Measurements from ENCODE around the gene GRK3.
A peak's percentile ranks its signal among the peaks of the same experiment; 100 is the strongest.
"Not testable (repeated sequence)": the region's sequence is repeated elsewhere in the genome, so short reads cannot be mapped to it uniquely, and the experiment has no call there.

Gene GRK3

DNA sequence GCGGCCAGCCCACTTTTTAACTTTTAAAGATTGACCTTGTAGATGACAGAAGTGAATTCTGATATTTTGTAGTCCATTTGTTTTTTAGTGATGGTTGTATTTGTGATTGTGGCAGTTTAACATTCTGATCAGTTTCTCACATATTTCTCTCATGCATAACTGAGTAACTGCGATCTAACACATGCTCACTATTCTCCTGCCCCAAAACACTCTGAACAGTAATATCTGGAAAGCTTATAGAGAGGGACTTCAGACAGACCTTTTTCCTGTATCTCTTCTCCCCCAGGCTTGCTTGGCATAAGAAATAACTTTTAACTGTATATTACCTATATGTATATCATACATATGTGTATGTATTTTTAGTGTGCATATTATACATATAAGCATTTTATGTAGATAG lies 140.2 kb downstream of the GRK3 start:
- no peak for DNase-seq

DNA sequence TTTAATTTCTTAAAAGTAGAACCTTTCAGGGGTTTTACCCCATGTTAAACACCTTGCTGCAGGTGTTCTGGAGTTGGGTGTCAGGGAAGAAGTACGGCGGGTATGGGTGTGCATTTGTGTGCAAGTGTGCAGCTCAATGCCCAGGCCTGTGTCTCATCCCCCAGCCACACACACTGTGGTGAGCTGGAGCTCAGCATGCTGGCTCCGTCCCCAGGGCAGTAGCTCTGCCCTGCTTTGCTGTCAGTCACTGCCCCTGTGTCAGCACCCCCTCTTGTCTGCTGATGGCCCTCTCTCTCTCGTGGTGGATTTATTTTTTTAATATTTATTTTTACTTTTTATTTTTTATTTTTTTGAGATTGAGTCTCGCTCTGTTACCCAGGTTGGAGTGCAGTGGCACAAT lies 141.7 kb downstream of the GRK3 start:
- no peak for DNase-seq

DNA sequence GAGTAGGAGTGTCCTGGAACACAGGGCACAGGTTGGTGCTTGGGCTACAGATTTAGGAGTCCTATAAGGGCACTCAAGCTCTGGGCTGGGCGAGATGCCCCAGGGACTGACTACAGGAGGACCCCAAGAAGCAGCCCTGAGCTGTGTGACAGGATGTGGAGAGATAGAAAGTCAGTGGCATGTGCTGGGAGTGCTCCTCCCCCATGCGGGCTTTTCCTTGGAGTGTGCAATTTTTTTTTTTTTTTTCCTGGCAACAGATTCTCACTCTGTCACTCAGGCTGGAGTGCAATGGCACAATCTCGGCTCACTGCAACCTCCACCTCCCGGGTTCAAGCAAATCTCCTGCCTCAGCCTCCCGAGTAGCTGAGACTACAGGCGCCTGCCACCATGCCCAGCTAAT lies 144.0 kb downstream of the GRK3 start:
- DNase-seq, result not testable (repeated sequence)

DNA sequence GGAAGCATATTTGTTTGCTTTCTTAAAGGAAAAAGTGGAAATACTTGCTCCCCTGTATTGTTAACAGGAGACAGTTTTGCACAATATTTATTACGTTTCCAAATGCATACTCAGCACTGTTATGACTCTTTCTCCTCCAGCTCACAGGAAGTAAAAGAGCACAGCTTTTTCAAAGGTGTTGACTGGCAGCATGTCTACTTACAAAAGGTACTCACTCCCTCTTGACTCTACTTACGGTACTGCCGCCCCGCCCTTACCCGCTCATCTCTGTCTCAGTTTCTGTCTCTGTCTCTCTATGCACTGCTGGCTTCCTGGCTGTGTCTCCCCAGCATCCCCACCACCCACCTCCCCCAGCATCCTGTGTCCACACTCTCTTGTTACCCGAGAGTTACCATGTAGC lies 145.3 kb downstream of the GRK3 start:
- no peak for DNase-seq

DNA sequence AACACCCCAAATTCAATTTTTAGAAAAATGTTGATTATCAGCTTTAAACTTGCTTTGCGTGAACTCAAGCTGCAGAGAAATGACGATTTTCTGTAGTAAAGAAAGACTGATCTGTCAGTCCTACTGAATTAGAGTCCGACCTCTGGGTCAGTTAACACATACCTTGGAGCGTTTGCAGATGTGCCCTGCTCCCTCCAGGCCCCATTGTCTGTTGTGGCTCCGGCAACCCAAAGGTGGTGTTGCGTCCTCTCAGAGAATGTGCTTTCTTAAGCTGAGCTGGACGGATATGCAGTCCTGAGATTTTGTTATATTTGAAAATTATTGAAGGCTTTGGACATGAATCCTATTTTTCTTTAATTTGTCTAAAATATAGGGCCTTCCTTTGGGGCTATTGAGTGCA lies 146.0 kb downstream of the GRK3 start:
- no peak for DNase-seq

DNA sequence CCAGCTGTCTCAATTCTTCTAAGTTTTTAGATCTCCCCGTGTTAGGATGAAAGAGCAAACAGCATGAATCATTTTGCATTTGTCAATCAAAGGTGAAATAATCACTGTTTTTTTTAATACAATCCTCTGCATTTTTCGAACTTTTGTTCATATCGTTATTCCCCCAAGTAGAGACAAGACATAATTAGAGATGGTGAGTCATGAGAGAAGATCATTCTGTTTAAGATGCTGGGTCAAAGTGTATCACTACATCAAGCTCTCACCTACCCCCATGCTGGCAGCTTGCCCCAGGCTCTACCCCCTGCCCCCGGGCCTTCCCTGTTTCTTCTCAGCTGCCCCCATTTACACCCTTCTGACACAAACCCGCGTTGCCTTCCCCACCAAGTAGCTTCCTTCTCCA lies 147.0 kb downstream of the GRK3 start:
- DNase-seq, result no peak

DNA sequence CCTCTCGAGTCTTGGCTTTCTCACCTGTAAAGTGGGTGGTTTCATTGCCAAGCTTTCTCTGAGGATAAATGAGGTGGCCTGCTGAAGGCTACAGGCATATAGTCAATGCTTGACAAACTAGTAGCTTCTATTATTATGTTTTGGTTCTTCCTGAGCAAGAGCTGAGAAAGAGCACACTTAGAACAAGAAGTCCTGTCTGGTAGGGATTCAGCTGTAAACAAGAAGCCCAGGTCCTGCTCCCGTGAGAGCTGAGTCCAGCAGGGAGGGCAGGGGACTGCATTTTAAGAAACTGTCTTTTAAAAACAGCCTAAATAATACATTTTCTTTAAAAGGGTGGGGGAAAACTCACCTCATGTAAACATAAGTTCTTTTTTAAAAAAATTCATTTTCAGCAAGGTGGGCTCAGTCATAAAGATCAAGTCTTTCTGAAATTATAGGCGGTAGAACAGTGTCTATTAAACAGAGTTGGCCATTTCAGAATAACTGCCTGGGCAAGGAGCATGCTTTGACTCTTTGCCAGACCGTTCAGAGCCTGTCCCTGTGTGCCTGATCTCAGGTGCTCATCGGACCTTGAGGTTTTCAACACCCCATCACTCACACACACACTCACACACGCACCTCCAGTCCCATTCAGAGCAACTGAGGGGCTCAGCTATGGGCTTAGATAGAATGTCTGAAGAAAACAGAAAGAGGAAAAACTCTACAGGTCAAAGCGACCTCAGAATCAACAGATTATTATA lies 148.4 kb downstream of the GRK3 start:
- DNase-seq, result no peak

DNA sequence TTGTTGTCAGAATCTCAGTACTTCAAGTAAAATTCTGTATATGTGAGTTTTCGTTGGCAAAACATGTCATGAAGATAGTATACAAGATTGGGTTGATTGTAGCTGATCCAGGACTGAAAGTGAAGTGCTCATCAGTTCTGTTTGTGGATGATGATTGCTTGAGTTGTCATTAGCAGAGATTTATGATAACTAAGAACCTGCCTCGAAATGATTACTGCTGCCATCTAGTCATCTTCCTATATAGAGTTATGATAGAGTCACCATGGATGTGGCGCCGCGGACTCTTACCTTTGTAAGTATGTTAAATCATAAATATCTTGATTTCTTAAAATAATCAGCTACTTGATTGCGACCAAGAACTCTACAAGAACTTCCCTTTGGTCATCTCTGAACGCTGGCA lies 149.6 kb downstream of the GRK3 start:
- no peak for DNase-seq

DNA sequence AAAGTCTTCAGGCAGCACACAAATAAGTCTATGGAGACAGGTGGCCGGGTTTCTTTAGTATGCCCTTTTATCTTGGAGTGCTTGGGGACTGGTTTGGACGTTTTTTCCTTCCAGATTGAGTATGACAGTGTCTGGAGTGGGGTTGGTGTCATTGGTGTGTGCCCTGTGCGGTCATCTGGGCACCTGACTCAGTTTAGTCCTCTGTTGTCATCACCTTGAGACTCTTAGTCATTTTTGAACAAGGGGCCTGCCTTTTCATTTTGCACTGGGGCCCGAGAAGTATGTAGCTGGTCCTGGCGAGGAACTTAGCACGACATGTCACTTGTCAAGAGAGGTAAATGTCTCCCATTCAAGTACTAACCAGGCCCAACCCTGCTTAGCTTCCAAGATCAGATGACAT lies 150.3 kb downstream of the GRK3 start:
- DNase-seq, result no peak

DNA sequence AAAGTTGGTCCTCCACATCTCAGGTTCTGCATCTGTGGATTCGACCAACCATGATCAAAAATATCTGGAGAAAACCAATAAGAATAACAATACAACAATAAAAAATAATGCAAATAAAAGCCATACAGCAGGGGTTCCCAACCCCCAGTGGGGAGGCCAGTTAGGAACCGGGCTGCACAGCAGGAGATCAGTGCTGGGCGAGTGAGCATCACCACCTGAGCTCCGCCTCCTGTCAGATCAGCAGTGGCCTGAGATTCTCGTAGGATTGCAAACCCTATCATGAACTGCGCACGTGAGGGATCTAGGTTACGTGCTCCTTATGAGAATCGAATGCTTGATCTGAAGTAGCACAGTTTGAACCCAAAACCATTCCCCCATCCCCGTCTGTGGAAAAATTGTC lies 152.2 kb downstream of the GRK3 start:
- no peak for DNase-seq

DNA sequence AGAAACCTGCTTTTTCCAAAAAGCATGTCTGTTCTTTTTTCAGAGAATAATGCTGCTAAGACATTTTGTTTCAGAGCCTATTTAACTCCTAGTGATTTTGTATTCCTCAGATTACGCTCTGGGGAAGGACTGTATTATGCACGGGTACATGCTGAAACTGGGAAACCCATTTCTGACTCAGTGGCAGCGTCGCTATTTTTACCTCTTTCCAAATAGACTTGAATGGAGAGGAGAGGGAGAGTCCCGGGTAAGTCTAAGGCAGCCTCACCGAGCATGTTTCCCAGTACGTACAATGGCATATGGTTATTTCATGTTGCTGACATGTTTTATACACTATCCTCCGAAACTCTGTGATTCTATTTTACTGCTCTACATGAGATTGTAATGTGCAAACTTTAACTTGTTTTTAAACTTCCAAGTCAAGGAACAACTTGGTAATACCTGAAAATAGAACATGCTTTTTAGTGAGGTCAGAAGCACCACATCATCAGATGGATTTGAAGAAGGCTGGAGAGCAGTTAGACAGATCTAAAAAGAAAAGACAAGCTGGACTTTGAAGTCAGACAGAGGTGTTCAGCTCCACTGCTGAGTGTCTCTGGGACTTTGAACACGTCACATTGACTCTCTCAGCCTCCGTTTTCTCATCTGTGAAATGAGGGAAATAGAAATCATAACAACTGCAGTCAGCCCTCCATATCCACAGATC lies 153.8 kb downstream of the GRK3 start:
- no peak for DNase-seq

DNA sequence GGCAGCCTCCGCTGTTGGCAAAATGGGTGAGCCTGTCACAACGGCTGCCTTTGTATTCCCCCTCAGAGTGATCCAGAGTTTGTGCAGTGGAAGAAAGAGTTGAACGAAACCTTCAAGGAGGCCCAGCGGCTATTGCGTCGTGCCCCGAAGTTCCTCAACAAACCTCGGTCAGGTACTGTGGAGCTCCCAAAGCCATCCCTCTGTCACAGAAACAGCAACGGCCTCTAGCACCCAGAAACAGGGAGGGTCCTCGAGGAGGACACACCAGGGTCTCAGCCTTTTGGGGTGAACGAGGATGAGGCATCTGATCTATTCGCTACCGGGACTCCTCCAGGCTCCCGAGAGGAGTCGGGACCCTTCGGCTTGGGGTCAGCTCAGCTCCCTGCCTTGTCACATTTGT lies 157.7 kb downstream of the GRK3 start:
- no peak for DNase-seq

DNA sequence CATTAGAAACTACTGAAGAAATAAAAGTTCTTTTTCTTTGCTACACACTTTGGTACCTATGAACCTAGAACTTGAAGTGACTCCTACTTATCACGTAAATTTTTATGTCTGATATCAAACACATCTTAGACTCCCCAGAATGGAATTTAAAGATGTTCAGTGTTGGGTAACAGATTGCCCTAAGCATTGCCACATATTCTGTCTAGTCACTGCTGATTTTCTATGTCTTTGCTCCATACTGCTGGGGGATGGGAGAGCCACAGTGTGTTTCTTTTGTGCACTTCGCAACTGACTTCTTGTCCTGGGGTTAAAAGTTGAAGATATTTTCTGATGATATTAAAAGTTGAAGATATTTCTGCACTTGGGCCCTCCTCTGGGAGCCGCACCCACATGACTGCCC lies 158.2 kb downstream of the GRK3 start:
- no peak for DNase-seq

DNA sequence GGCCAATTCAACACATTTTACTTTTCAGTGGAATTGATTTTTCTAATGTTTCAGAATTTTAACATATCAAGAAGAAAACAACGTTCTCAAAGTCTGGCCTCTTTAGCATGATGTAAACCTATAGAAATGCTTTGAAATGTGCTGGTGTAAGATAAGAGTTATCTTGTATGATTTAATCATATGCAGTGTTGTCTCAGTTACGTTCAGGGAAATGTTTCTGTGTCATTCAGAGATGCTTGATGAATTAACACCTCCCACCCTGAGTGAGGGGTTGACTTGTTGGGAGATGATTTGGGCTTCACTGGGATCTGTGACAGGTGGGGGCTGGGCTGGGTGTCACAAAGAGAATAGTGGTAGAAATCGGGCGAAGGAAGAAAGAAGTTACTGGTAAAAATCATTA lies 161.8 kb downstream of the GRK3 start:
- DNase-seq, result no peak

DNA sequence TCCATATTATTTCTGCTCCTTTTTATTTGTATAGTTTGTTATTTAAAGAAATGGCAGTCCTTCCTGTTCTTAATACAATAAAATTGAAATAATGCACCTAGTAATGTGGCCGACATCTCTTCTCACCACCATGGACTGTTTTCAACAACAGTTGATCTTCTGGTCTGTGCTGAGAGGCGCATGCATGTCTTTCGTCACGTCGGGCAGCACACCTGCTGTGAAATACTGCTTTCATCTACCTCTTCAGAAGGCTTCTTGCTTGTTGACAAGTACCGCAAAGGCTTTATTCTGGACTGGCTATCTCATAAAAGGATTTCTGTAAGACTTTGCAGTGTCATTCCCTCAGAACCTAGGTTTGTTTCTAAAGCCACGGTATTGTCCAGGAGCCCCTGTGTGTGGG lies 163.6 kb downstream of the GRK3 start:
- no peak for DNase-seq

DNA sequence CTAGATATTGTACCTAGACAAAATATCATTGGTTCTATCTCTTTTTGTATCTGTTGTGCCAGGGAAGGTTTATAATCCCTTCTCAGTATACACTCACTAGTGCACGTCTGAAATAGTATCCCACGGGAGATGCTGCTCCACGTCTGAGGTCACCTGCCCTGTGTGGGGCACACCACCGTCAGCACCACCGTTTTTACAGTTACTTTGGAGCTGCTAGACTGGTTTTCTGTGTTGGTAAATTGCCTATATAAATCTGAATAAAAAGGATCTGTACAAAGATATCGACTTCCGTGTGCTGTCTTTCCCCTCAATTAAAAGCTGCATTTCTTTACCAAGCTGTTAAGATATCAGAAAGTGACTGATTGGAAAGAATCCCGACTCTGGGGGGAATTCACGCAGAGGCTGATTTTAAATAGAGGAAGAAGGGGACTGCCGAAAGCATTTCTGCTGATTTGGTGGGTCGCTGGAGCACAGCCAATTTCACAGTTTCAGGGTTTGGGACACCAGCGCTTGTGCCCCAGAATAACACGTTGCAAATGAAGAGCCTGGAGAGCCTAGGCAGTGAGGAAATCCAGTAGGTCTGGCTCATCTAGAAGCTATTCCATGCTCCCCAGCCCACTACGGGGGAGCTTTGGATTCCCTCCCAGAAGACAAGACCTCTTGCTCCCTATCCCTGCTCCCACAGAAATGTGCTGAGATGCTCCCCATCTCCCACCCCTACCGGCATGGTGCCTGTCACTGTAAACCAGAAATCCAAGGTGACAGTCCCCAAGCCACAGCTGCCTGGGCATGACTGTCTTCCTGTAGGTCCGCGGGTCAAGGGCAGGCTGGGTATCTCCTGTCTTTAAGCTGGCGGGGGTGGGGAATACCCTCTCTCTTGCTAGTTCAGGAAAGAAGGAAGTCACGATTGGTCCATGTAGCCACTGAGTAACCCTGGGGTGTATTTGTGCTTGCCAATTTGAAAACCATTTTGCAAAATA lies 164.8 kb downstream of the GRK3 start:
- DNase-seq, result no peak

DNA sequence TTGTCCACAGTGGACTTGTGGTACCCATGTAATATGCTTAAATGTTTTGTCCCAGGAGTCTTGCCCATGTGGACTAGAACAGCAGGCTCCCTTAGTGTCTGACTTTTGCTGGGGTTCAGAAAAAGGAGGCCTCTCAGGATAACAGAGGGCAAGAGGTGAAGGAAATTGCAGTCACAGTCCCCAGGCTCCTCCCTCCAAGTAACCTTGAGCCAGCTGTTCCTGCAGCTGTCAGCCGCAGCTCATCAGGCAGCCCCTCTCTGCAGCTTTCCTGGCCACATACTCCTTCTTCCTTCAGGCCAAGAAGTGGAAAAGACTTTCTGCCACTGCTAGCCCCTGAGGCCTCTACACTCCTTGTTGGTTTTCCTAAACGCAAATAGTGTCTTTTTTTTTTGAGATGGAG lies 171.2 kb downstream of the GRK3 start:
- DNase-seq, result no peak

DNA sequence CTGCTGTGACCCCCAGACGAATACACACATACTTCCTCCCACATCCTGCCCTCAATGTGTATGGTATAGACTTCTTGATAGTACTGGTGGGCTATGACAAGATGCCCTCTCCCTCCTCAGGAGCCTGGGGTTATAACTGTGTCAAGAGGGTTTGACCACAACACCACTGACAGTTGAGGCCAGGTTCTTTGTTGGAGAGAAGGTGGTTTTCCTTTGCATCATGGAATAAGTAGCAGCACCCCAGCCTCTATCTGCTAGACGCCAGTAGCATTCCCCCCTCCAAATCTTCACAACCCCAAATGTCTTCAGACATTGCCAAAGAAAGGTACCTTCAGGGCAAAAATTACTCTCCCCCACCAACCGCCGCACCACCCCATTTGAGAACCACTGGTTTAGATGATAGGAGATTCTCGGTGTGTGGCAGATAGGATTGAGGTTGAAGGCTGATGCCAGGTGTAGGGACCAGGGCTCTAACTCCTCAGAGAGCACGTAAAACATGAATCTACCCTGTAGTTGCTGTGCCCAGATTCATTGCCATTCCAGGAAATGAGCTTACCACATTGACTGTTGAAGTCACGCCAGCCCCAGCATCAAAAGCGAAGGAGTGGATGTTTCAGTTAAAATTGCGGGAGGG lies 172.0 kb downstream of the GRK3 start:
- DNase-seq, result peak; percentile 19

DNA sequence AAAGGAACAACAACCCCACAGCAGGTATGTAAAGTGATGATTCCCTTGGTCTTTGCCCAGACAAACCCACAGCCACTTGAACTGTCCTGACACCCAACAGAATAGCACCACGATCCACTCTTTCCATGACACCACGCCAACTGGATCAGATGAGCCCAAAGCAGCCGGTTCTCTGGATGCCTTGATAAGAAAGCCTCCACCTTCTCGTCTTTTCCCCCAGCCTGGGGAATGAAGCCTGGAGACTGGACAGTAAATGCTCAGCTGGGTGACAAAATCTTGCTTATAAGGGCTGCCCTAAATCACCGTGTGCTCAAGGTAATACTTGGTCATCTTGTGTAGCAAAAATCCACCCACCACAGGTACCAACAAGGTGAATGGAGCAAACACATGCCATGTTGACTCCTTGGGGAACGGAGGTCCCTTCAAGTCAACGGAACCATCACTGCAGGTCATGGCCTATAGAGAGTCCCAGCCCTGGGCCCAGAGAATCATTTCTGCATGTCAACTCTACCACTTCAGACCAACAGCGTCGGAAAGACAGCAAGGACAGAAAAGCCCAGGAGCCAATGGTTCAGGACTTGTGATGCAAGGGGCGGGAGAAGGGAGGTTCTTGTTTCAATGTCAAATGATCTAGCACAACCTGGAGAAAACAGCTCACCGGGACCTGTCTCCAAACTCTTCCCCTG lies 175.3 kb downstream of the GRK3 start:
- no peak for DNase-seq

DNA sequence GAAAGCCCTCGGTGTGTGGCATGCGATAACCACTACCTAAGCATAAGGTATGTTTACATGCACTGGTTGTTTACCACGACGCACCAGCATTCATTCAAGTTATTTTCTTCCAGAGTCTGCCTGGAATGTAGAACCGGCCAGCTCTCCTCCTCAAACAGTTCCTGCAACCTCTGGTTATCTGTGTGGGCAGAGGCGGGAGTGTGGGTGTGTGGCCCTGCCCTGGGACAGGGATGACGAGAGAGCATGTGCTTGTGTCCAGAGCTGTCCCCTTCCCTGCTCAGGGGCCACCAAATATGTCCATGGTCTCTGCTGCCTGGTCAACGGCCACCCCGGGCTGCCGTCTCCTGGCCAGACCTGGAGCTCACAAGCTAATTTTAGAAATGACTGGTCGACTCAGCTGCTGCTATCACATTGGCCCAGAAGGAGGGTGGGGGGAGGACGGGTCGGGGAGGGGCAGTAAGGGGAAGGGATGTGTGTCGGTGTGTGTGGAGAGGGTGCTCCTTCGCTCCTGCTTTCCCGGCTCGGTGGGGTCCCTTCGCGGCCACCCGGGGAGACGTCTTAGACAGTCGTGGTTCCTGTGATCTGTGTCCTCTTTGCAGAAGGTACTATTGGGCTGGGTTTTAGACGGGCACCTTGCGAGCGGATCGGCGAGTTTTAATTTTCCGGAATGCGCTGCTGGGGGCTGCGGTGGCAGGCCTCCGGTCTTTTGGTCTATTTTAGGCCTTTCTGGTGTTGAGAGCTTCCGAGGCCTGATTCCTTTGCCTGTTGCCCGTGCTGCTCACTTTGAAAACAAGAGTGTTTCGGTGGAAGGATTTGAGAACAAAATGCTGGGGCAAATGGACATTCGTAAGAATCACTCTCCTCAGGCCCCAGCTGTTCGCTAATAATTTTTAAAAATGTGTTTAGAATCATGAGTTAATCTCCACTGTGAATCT lies 177.5 kb downstream of the GRK3 start, which contains the start of gene MYO18B:
Gene MYO18B, plus strand, starts transcription at position 497 of the 935 bp plus-strand sequence. CDS start 18,905 bp downstream, outside the sequence.
- DNase-seq, result no peak

Measured in CD4-positive, alpha-beta T cell treated with Interleukin-21 for 1 hour (primary cell).